Measurements from ENCODE around the gene HOXA7.

Gene HOXA7

DNA sequence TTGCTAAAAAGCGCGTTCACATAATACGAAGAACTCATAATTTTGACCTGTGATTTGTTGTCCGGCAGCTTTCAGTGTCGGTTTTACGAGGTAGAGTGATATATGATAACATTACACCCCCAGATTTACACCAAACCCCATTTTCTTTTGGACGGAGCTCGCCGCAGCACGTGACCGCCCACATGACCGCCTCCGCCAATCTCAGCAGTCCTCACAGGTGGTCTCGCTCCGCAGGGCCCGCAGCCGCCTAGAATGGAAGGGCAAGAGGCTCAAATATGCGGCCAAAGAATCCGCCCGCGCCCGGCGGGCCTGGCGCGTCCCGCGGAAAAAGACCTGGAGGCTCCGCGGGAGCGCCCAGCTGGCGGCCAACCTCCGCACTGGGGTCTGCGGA, at the start of gene HOXA7:
TSS of gene HOXA7 (minus strand) at position 168 of the 391 bp plus-strand sequence. CDS start at position 38, 130 bp downstream.
- no peak for DNase-seq

DNA sequence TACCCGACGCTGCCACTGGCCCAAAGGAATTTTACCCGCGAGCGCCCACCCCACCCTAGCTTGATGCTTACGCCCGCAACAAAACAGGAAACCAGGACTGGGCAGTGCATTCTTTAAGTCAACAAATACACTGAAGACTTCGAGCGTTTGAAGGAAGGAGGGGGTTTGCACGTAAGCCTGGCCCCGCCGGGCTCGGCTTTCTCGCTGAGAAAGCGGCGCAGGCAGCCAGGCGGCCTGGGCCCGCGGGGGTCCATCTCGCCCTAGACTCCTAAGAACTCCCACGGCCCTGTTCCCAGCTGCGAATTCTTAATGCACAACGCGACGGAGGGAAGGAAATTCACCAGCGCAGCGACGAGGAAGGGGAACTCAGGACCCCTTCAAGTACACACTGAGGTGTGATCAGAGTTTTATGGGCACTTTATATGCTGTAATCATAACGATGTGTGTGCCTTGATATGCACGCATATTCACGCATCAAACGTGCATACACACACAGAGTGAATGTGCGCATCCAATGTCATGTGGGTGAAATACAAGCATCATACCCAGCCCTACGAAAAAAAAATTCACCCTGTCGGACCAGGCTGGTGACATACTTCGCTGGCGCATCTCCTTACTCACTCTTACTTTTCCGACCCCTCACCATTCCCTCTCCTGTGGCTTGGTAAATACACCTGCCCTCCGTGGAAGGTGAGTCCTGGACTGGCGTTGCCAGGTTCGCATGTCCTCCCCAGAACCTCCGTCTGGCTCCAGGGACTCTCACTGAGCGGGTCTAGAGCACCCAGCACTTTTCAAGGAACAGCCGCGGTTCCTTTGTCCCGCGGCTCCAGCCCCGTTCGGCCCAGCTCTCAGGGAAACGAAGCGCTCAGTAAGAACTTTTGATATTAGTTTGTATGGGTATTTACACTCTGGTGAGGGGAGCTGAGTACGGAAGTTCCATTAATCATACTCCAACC, 49.1 kb upstream of the HOXA7 start:
- DNase-seq: no peak

DNA sequence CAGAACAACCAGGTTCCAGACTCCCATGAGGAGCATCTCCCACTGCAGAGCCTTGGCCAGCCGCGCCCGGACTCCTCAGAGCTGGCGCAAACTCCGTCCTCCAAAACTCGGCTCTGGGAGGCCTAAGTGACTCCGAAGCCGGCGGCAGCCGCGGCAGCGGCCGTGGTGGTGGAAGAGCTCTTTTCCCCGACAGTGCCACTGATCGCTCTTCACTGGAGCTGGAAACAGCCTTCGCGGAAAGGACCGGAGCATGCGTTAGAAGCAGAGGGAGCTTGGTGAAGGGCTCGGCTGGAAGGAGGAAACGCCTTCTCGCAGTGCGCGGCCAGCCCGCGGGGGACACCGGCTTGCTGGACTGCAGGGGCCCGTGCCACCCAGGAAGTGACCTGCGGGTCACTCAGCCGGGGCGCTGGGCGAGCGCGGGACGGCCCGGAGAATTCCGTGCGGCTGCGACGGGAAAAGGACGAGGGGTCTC, 48.4 kb upstream of the HOXA7 start:
- no peak for DNase-seq

DNA sequence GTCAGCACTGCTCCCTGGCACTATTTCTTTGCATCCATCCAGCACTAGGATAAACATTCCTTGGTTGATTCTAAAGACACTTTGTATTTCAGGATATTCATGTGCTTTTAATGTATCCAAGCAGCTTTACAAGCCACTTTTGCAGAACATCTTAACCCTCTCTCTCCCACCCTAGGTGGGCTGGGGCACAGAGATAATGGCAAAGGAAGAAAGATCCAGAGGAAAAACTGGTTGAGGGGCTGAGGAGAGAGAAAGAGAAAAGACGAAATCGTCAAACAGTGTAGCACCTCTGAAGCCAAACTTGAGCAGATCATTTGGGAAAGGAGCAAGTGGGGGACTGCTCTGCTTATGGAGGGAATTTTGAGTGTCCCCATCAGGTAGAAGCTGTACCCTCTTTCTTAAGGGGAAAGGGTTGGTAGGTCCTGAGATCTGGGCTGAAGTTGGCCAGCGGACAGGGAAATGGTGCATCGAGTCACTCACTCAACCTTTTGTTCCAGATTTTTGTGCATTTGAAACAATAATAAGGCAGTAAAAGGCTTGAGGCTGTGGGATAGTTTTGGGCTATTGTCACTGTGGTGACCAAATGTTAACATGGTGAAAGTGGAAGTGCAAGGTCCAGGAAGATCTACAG, 47.6 kb upstream of the HOXA7 start:
- DNase-seq: no peak

DNA sequence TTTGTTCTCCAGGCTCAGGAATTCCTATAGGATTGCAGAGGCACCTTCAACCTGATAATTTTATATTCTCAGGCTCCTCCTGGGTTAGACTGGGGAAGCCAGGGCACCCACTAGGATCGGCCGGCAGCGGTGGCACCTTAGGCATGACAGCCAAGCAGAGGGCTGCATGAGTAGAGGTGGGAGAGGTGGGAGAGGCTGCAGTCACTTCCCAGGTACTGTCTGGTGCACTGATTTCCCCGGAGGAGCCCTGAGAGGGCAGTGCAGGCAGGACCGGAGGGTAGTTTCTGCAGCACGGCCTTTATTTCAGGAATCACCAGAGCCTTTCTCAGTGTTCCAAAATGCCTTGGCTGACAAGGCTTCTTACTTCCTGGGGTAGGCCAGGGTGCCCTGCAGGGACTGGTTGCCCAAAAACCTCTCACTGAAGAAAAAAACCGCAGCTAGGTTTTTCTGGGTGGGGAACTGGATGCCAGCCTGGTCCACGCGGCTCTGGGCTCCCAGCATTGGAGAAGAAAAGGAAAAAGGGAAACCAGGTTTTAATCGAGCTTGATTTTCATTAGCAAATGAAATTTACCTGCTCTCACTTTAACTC, 47.0 kb upstream of the HOXA7 start:
- DNase-seq: no peak

DNA sequence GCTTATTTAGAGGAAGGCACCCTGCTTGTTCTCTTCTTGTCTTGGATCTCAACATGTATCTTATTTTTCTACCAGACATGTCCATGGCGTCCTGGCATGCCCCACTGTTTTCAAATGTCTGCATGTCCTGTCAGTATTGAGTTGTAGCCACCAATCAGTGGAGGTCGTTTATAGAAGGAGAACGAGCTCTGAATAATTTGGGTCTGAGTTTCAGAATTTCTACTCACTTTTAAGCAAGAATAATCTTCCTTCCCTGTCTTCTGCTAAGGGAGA, 46.3 kb upstream of the HOXA7 start:
- no peak for DNase-seq

DNA sequence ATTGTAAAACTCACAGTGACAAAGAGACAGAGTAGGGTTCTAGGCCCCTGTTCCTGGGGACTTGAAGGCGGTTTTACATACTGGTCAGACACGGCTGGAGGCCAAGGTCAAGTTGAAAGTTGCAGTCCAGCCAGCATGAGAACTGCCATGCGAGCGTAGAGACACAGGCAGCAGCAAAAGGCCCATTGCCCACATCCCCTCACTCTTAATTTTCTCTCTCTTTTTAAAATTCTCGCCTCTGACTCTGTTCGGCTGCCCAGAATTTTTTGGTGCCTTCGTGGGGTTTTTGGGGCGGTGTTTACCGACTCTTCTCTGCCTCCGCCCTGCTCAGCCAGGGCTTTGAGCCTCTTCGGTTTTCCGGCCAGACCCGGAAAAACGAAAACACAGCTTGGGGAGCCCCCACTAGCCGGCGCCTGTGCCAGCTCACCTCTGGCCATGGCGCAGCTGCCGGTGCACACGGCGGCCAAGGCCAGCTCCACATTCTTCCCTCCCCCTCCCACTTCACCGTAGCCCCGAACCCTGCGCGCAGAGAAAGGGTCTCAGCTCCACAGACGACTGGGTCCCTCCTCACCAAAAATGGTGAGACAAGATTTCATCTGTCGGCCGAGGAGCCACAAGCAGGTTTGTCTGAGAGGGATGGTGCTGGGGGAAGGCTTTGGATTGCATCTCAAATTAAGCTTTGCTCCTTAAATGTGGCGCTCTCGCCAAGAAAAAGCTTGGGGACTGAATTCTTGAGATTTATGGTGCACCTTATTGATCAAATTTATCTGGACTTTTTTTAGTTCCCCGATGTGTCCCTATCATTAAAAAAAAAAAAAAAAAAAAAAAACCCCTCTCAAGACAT, 45.8 kb upstream of the HOXA7 start:
- no peak for DNase-seq

DNA sequence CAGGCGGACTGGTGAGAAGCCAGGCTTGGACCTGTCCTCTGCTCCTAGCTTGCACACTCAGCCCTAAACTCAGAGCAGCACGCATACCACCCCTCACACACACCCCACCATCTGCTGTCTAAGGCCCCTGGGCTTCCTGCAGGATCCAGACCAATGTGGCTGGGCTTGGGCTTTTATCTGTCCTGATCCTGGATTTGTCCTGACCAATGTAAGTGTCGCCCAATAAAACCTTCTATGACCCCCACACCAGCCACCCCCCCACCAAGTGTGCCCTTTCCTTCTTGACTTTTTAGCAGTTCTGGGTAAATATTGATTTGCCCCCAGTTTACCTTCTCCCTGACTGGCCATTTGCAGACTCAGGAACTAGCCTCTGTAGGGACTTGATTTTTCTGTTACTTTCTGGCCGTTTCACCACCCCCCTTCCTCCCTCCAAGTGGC, 45.1 kb upstream of the HOXA7 start:
- DNase-seq: peak in 1 of 2 experiments; percentile 13

DNA sequence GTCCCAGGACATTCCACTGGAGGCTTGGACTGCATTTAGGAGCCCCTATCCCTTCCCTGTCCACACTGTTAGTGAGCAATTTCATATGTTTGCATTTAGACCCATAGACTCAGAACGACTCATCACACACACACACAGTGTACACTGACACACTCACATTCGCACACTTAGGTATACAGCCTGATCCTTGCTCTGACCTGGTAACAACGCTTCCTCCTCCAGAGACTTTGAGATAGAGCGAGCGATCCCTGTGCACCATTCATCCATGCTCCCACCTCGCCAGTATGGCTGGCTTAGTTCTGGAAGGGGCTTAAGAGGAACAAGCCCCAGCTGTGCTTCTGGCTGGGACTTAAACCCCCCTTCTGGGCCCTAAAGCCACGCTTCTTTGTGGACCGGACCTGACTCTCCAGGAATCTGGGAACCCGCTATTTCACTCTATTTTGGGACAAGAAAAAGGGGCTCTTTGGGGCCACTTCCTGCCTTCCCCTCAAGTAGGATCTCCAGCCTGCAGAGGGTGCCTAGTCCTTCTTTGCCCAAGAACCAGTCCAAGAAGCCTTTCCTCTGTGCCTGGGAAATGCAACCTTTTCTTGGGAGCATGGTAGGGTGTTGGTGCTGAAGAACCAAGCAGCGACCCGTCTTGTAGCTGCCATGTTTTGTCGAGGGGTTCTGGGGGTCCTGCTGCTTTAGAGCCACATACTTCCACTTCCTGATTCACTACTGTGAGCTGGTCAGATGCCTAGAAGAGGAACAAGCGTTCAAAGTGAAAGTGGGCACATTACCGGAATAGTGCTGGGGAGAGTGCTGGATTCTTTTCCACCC, 44.5 kb upstream of the HOXA7 start:
- peak; percentile 58 to 67 for DNase-seq

DNA sequence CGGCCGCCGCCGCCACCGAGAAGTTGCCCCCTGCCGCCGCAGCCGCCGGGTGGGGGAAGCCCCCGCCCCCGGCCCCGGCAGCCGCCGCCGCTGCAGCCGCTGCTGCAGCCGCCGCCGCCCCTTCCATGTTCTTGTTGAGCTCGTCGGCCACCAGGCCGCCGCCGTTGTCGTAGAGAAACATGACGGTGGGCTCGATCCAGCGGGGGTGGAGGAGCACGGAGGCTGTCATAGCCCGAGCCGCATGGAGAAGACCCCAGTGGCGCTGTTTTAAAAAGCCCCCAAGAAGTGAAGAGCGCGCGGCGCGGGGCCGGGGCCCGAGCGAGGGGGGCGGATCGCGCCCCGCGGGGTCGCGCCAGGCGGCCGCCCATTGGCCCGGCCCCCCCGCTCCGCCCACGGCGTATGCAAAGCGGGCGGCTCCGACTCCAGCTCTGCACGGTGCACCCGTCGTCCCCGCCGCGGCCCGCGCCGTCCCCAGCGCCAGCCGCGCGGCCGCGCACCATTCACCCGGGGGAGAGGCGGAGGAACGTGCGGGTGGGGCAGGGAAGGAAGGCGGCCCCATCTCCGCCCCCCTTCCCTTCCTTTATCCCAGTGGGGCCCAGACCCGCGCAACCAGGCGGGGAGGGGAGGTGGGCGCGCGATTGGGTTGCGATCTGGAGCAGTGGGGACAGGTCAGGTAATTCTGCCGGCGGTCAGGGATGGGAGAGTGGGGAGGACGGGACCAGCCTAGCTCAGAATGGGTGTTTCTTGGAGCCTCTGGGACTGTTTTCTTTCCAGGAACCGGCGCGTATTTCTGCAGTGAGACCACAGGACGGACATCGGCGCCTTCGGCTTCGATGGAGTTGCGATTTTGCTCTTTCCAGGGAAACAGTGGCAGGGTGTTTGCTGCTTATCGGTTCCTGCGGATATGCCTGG, 43.6 kb upstream of the HOXA7 start, which contains the start of gene HOXA13:
TSS of gene HOXA13 (minus strand) at position 243 of the 912 bp plus-strand sequence. CDS start at position 229, 14 bp downstream.
- DNase-seq: no peak

DNA sequence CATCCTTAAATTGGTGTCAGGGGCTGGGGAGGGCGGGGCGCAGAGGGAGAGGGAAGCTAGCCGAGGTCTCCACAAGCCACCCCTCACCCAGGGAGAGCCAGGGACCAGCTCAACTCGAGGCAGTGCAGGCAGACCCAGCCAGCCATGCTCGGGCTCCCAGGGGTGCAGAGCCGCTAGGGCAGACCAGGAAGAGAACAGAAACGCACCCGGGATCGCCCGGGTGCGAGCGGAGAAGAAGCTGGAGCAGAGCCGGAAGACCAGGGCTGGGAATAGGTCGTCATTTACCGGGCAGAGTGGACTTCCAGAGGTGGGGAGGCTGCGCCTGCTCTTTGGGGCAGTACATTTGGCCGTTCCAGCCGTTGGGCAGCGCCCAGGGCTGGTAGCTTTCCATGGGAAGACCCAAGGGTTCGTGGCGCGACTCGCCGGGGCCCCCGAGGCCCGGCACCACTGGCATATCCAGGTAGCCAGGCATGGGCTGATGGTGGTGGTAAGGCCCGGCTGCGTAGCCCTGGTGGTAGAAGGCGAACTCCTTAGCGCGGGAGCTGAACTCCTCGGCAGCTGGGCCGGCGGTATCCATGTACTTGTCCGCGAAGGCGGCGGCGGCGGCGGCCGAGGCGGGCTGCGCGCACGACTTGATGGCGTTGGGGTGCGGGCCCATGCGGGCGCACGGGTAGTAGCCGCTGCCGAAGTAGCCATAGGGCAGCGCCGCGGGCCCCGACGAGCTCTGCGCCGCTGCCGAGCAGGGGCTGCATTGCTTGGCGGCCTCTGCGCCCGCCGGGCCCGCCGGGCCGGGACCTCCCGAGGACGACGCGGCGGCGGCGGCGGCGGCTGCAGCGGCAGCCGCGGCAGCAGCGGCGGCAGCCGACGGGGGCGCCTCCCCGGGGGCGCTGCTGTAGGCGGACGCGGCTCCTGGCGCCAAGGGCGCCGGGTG, 42.7 kb upstream of the HOXA7 start:
- DNase-seq: no peak

DNA sequence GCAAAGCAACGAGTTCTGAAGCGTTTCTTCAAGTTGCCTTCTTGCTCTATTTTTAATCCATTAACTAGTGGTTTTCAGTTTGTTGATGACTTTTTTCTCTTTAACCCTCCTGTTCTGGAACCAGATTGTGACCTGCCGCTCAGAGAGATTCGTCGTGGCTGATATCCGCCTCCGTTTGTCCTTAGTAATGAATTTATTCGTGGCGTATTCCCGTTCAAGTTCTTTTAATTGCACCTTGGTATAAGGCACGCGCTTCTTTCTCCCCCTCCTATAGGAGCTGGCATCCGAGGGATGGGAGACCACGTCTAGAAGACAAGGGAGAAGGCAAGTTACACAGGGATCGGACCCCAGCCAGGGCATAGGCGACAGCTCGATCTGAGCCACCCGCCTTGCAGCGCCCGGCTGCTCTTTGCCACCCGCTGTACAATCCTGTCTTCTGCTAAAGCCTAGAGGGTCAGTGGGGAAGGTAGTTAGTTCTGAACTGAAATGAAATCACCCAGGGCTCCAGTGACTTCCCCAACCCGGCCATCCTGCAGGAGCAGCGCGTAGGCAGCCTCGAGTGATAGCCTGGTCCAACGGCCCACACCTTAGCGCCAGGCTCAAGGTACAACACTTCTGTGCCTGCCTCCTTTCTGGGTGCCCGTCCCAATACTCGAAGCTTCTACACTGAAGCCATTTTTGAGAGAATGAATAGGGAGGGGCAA, 41.8 kb upstream of the HOXA7 start:
- DNase-seq: no peak

DNA sequence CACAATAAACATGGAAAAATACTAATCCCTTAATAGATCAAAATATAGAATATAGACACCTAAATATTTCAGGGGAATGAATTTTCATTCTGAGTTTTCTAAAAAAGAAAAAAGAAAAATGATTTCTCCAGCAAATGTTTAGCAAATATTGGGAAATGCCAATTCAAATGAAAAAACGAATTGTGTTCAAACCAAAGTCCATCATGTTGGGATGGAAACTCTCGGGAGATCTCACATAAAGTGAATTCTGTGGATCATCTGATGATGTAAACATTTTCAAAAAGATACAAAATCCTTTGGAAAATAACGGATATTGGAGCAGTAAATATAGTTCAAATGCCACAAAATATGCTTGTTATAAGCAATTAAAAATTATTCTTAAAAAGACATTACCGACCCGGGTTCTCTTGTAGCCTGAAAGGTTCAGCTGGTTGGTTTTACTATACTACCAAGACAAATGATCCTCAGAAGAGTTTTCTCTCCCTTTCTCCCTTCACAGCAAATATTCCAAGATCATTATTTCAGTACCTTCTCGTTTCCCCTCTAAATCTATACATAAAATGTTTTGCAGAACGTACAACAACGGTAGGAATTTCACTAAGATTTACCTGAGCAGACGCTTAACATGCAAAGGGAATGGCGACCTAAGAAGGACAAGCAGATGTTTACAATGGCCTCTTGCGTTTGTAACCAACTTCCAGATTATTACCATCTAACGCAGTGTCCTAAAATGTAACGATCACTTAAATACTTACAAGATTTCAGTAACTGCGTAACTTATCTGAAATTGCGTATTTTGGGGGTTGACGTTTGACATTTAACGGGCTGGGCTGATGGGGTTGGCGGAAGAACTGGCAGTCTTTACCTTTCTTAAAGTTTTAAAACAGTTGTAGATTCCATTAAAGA, 40.9 kb upstream of the HOXA7 start:
- no peak for DNase-seq

DNA sequence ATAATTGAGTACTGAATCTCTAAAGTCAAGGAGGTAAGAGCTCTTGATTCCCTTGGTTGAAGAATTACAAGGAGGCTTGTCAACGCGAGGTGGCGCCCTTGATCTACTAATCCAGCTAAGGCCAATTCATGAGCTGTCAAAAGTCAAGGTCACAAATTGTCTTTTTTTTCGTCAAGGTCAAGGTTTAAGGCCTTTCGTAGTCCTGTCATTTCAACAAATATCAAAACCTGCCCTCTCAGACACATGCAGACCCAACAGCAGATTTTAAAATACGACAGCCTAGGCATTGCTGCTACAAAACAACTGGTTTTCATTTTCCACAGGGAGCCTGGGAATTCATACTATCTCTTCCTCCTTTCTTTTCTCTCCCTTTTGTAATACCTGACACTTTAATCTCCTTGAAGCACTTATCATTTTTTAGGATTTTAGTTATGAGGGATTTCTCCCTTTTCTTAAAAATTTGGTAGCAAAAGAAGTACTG, 39.9 kb upstream of the HOXA7 start:
- peak; percentile 60 to 65 for DNase-seq

DNA sequence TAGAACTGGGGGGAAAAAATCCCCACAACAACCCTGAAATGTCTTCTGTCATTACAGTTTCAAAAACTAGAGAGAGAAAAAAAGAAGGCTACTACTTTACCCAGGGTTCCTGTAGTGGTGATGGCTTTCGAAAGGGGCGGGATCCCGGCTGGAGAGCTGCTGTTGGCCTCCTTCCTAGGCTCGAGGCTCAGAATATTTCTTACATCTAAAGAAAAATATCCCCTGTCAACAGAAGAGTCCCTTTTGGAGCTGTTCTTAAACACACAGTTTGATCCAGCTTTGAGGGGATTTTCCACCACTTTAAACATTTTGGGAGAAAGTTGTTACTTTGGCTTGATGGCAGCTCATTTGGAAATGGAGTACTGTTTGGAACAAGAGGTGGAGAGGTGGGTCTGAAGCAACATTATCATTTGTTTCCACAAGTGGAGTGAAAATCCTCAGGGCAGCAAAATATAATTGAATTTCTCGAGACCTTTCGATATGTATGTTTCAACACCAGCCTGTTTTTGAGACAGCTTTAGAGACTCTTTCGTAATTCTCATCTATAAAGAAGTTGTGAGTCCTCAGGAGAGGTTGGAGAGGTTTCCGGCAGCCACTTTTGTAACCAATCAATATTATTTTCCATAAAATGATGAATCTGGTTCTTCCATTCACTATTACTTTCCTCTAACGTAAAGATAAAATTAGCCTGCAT, 38.4 kb upstream of the HOXA7 start:
- DNase-seq: peak in 1 of 2 experiments; percentile 3

DNA sequence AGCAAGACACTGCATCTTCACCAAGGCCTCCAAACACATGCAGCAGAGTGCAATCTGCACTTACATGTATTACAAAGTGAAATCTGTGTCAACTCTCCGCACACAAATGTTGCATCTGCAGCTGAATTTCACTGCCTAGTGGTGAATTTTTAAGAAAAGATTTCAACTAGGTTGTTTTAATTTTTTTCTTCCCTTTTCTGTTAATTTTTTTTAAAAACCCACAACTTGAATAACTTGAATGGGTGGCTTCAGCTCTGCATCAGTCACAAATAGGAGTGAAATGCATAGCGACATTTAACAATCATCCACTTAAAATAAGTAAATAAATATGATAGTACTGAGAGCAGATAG, 37.5 kb upstream of the HOXA7 start:
- DNase-seq: no peak
